PC-3 (cell line): Measurements from ENCODE around the gene SPG7. TPM values are rescaled to one million over a fixed set of nuclear protein-coding genes. Genes with fewer than 3 reads are reported as not detected.
"Not testable (repeated sequence)": the region's sequence is repeated elsewhere in the genome, so short reads cannot be mapped to it uniquely, and the experiment has no call there.

Experiments
- ATAC-seq: fragments of 200-7000 bp; cut with Tn5 transposase; 2 replicates; pipeline ENCODE4 v1.9.1; 2020; ENCODE audit warnings: mild to moderate bottlenecking, moderate library complexity
- BruUV-seq: library from RNA; stranded (reverse); fragments of 400-500 nt; replicated peaks from 2 replicates; lab custom pipeline; 2021; lab: Mats Ljungman, UMichigan
- CTCF ChIA-PET: fragments of 300-600 bp; sonication (Branson Sonifier 250); formaldehyde crosslinking; loops from one replicate; lab custom pipeline; 2022; ENCODE audit warnings: antibody characterized with exemption; lab: Charles Lee
- POLR2A ChIA-PET: fragments of 300-600 bp; sonication (Branson Sonifier 250); formaldehyde crosslinking; loops from one replicate; lab custom pipeline; 2022; ENCODE audit warnings: antibody characterized with exemption; ENCODE audit not compliant: unreplicated experiment; lab: Charles Lee
- DNase-seq: peaks from one replicate; pipeline ENCODE4 v3.0.0-alpha.2; 2015
- H2AFZ ChIP-seq: fragments of 300-600 bp; sonication (generic); 2 replicates; pipeline ENCODE4 v1.6.0; 2016; ENCODE audit warnings: antibody characterized with exemption, low read length
- H3F3A ChIP-seq: fragments of 300-600 bp; sonication (generic); one replicate; pipeline ENCODE4 v1.6.0; 2017; ENCODE audit warnings: antibody characterized with exemption, low read length, control low read depth, mild to moderate bottlenecking; ENCODE audit not compliant: unreplicated experiment
- H3K27ac ChIP-seq: fragments of 300-600 bp; sonication (generic); 2 replicates; pipeline ENCODE4 v1.5.1; 2016; ENCODE audit warnings: mild to moderate bottlenecking, low read length
- H3K27me3 ChIP-seq: fragments of 300-600 bp; sonication (generic); 2 replicates; pipeline ENCODE4 v1.6.1; 2016; ENCODE audit warnings: low read length, mixed read lengths
- H3K36me3 ChIP-seq: fragments of 300-600 bp; sonication (generic); 2 replicates; pipeline ENCODE4 v1.6.1; 2016; ENCODE audit warnings: low read depth, mixed run types, low read length, mixed read lengths
- H3K4me1 ChIP-seq: fragments of 300-600 bp; sonication (generic); 2 replicates; pipeline ENCODE4 v1.5.1; 2016; ENCODE audit warnings: low read length; ENCODE audit not compliant: insufficient read depth
- H3K4me2 ChIP-seq: fragments of 300-600 bp; sonication (generic); 2 replicates; pipeline ENCODE4 v1.6.0; 2016; ENCODE audit warnings: low read length
- H3K4me3 ChIP-seq: fragments of 300-600 bp; sonication (generic); 2 replicates; pipeline ENCODE4 v1.5.1; 2016; ENCODE audit warnings: mild to moderate bottlenecking, low read length, mixed read lengths
- H3K79me2 ChIP-seq: fragments of 300-600 bp; sonication (generic); 2 replicates; pipeline ENCODE4 v1.6.1; 2017; ENCODE audit warnings: low read length, mixed read lengths
- H3K9ac ChIP-seq: fragments of 300-600 bp; sonication (generic); 2 replicates; pipeline ENCODE4 v1.6.0; 2016; ENCODE audit warnings: mild to moderate bottlenecking, low read length
- H3K9me2 ChIP-seq: fragments of 300-600 bp; sonication (generic); replicated peaks from 2 replicates; pipeline ENCODE4 v1.6.1; 2016; ENCODE audit warnings: mixed run types, low read length, mixed read lengths
- H3K9me3 ChIP-seq: fragments of 300-600 bp; sonication (generic); 2 replicates; pipeline ENCODE4 v1.6.1; 2016; ENCODE audit warnings: low read length, mixed read lengths
- H4K20me1 ChIP-seq: fragments of 300-600 bp; sonication (generic); 2 replicates; pipeline ENCODE4 v1.6.1; 2016; ENCODE audit warnings: low read length, mixed read lengths
- EZH2 ChIP-seq: fragments of 300-600 bp; sonication (generic); IDR thresholded peaks from one replicate; pipeline ENCODE4 v1.6.1; 2017; ENCODE audit warnings: antibody characterized with exemption, mild to moderate bottlenecking, low read length; ENCODE audit not compliant: unreplicated experiment
- EZH2phosphoT487 ChIP-seq: fragments of 300-600 bp; sonication (generic); IDR thresholded peaks from 2 replicates; pipeline ENCODE4 v1.6.1; 2018; ENCODE audit warnings: mild to moderate bottlenecking, antibody characterized with exemption, low read length, borderline replicate concordance
- intact Hi-C: fragments of 100-400 bp; cut with micrococcal nuclease; formaldehyde crosslinking; loops from 2 replicates; pipeline ENCODE4 v1.9.0; 2023
- total RNA-seq: library from RNA; depleted of rRNA; stranded (reverse); fragments of >200 nt; gene quantifications from 2 replicates; pipeline ENCODE4 v1.2.3, GENCODE V29; 2014
- TF ChIP-seq, protein P1 (sequence below): fragments of 300-600 bp; sonication (generic); conservative IDR thresholded peaks from 2 replicates; pipeline ENCODE4 v1.5.1; 2017; ENCODE audit warnings: antibody characterized with exemption, low read depth, mild to moderate bottlenecking, low read length

SPG7 gene
- total RNA-seq, 1 experiment from 2014 or later, result 106 TPM

DNA sequence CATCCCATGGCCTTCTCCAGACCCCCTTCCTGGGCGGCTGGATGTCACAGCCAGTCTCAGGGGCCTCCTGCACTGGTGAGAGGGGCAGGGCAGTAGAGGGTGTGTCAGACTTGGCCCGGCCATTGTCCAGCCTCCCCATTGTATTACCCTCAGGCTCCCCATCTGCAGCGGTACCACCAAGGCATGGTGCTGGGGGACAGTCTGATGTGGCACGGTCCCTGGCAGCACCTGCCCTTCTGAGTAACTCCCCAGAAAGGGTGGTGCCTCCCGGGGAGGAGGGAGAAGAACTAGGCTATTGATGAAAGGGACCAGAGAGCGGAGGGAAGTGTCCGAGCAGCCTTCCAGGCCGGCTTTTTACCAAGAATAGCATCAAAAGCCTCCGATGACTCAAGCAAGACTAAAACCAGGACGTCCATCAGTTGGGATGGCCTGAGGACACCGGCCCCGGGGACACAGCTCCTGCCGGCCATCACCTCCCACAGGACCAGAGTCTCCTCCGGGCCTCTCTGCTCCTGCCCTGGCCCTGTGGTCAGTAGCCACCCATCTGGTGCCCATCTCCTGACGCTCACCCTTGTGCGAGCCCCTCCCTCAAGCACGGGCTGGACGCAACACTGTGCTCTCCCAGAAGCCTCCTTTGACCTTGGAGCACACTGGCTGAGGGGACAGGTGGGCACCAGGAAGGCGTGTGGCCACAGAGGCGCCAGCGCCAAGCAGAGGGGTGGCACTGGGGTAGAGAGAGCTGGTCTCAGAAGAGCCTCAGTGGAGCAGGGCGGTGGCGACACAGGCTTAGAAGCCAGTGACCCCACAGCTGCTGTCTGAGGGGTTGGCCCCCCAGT lies 61.5 kb downstream of the SPG7 start:
- H3K4me1 ChIP-seq, result peaks cover 15% of the 10 kb centered on the region
- ChIA-PET CTCF (no interaction called here), POLR2A (no interaction called here)
- no peak overlapping the region for H3K4me3 ChIP-seq
- no peak overlapping the region for H3K27ac ChIP-seq
- BruUV-seq, result no TSS peak
- H3K9me3 ChIP-seq, result no peaks in the 10 kb centered on the region
- no peak overlapping the region for H3K4me2 ChIP-seq
- TF ChIP-seq, protein P1, sequence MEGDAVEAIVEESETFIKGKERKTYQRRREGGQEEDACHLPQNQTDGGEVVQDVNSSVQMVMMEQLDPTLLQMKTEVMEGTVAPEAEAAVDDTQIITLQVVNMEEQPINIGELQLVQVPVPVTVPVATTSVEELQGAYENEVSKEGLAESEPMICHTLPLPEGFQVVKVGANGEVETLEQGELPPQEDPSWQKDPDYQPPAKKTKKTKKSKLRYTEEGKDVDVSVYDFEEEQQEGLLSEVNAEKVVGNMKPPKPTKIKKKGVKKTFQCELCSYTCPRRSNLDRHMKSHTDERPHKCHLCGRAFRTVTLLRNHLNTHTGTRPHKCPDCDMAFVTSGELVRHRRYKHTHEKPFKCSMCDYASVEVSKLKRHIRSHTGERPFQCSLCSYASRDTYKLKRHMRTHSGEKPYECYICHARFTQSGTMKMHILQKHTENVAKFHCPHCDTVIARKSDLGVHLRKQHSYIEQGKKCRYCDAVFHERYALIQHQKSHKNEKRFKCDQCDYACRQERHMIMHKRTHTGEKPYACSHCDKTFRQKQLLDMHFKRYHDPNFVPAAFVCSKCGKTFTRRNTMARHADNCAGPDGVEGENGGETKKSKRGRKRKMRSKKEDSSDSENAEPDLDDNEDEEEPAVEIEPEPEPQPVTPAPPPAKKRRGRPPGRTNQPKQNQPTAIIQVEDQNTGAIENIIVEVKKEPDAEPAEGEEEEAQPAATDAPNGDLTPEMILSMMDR, result no peak
- TF ChIP-seq EZH2phosphoT487 (no peak), EZH2 (no peak)
- no peak for ATAC-seq
- no peak overlapping the region for H3K9ac ChIP-seq
- no peaks in the 10 kb centered on the region for H3K27me3 ChIP-seq
- no peaks in the 10 kb centered on the region for H3K79me2 ChIP-seq
- H2AFZ ChIP-seq, result no peak overlapping the region
- H4K20me1 ChIP-seq, result peaks cover 2% of the 10 kb centered on the region; the same call in 1 of the 2 replicates
- DNase-seq, result no peak
- intact Hi-C loops, result no loop called here
- H3K9me2 ChIP-seq, result no peaks in the 10 kb centered on the region
- peaks cover 1% of the 10 kb centered on the region; the same call in 1 of the 2 replicates for H3K36me3 ChIP-seq
- peaks cover 7% of the 10 kb centered on the region for H3F3A ChIP-seq

DNA sequence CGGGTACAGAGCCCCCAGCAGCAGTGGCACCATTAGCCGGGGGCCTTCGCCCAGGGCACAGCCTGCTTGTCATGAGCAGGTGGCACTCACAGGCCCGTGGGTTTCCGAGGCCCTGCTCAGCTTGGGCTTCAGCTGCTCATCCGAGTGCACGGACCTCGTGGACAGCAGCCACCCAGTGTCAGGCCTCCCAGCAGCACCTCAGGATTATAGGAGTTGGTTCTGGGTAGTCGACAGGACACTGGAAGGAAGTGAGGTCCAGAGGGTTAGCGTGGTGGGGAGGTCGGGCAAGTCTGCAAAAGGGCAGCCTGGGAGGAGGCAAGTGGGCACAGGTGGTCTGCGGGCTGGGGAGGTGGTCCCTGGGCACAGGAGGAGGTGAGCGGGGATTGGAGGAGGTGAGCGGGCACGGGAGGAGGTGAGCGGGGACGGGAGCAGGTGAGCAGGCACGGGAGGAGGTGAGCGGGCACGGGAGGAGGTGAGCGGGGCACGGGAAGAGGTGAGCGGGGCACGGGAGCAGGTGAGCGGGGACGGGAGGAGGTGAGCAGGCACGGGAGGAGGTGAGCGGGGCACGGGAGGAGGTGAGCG lies 62.2 kb downstream of the SPG7 start:
- Histone ChIP-seq H3F3A (peaks cover 7% of the 10 kb centered on the region), H3K9me2 (no peaks in the 10 kb centered on the region), H3K4me2 (no peak overlapping the region), H3K9me3 (no peaks in the 10 kb centered on the region), H2AFZ (no peak overlapping the region), H3K27me3 (no peaks in the 10 kb centered on the region), H3K36me3 (no peaks in the 10 kb centered on the region), H3K4me3 (no peak overlapping the region), H3K79me2 (no peaks in the 10 kb centered on the region), H3K4me1 (peaks cover 10% of the 10 kb centered on the region; the same call in 1 of the 2 replicates), H3K9ac (no peak overlapping the region), H4K20me1 (no peaks in the 10 kb centered on the region), H3K27ac (no peak overlapping the region)
- no peak for DNase-seq
- intact Hi-C loops, result no loop called here
- ChIA-PET POLR2A (no interaction called here), CTCF (no interaction called here)
- no TSS peak for BruUV-seq
- ATAC-seq, result no peak
- TF ChIP-seq EZH2phosphoT487 (no peak), EZH2 (no peak)
- TF ChIP-seq, protein P1, result no peak

DNA sequence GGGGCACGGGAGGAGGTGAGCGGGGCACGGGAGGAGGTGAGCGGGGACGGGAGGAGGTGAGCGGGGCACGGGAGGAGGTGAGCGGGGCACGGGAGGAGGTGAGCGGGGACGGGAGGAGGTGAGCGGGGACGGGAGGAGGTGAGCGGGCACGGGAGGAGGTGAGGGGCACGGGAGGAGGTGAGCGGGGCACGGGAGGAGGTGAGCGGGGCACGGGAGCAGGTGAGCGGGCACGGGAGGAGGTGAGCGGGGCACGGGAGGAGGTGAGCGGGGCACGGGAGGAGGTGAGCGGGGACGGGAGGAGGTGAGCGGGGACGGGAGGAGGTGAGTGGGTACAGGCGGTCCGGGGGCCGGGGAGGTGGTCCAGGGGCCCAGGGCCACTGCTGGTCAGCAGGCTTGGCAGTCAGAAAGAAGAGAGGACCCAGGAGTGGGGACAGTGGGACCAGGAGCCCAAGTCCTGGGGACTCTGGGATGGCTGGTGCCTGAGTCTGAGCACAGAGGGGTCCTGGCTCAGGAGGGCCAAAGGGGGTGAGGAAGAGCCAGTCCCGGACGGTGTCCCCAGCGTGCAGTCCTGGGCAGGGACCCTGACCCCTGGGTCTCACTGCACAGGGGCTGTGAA lies 62.9 kb downstream of the SPG7 start:
- H3K4me3 ChIP-seq, H3K9me3 ChIP-seq, BruUV-seq, H2AFZ ChIP-seq, H3F3A ChIP-seq, H3K9ac ChIP-seq, CTCF ChIA-PET, H3K9me2 ChIP-seq, H3K4me2 ChIP-seq, POLR2A ChIA-PET, H3K4me1 ChIP-seq, H4K20me1 ChIP-seq, H3K36me3 ChIP-seq, H3K79me2 ChIP-seq, ATAC-seq, intact Hi-C loops, H3K27me3 ChIP-seq, H3K27ac ChIP-seq, DNase-seq: not testable (repeated sequence)
